T-helper 1 cell (primary cell): ENCODE results near the gene FHL5.
"Not testable (repeated sequence)": the region's sequence is repeated elsewhere in the genome, so short reads cannot be mapped to it uniquely, and the experiment has no call there.

Experiments used
- DNase-seq, 5 donors: peaks; one replicate each; pipeline ENCODE4 v3.0.0-alpha.2; 2012 to 2020
- total RNA-seq, 4 donors: gene quantifications; one replicate each; lab custom pipeline; 2026; lab: John Stamatoyannopoulos, UW

FHL5 gene
- 0 reads per million in 4 donors for total RNA-seq

GRCh38 chr6:96562886-96563285, at the start of gene FHL5:
Gene FHL5, plus strand, starts transcription at chr6:96563128. Its CDS starts 40,486 bp downstream, at chr6:96603614.
- DNase-seq = no peak

GRCh38 chr6:96520171-96521115, 42.5 kb upstream of the FHL5 start:
- DNase-seq = peak in 1 of 5 donors; percentile 2

GRCh38 chr6:96521306-96521643, 41.7 kb upstream of the FHL5 start:
- DNase-seq = no peak

- peak; percentile 88 to 95 (median 92) for DNase-seq
Measured at GRCh38 chr6:96521644-96522464, 41.1 kb upstream of the FHL5 start, which contains the start of gene UFL1. Gene UFL1, plus strand, starts transcription at chr6:96521806. Its CDS starts 68 bp downstream, at chr6:96521874.

- peak in 1 of 5 donors; percentile 51 for DNase-seq
Measured at GRCh38 chr6:96522465-96523009, 40.4 kb upstream of the FHL5 start.

- no peak for DNase-seq
Measured at GRCh38 chr6:96528193-96528592, 34.7 kb upstream of the FHL5 start.

- no peak for DNase-seq
Measured at GRCh38 chr6:96532399-96532798, 30.5 kb upstream of the FHL5 start.

GRCh38 chr6:96537726-96538125, 25.2 kb upstream of the FHL5 start:
- DNase-seq = no peak

GRCh38 chr6:96542702-96543101, 20.2 kb upstream of the FHL5 start:
- DNase-seq = no peak

- DNase-seq = no peak
Measured at GRCh38 chr6:96545882-96546281, 17.0 kb upstream of the FHL5 start.

- DNase-seq = no peak
Measured at GRCh38 chr6:96547654-96548053, 15.3 kb upstream of the FHL5 start.

GRCh38 chr6:96554558-96554957, 8.4 kb upstream of the FHL5 start:
- no peak for DNase-seq

- not testable (repeated sequence) for DNase-seq
Measured at GRCh38 chr6:96559740-96560139, 3.2 kb upstream of the FHL5 start.

- no peak for DNase-seq
Measured at GRCh38 chr6:96563853-96564252, 925 bp downstream of the FHL5 start.

GRCh38 chr6:96570053-96570452, 7.1 kb downstream of the FHL5 start:
- DNase-seq = no peak

GRCh38 chr6:96571551-96571950, 8.6 kb downstream of the FHL5 start:
- DNase-seq = no peak

GRCh38 chr6:96575359-96575758, 12.4 kb downstream of the FHL5 start:
- DNase-seq = no peak

GRCh38 chr6:96576221-96576620, 13.3 kb downstream of the FHL5 start:
- DNase-seq = no peak

- no peak for DNase-seq
Measured at GRCh38 chr6:96582021-96582420, 19.1 kb downstream of the FHL5 start.

GRCh38 chr6:96582436-96582835, 19.5 kb downstream of the FHL5 start:
- no peak for DNase-seq

GRCh38 chr6:96604420-96604819, 41.5 kb downstream of the FHL5 start:
- DNase-seq = no peak

GRCh38 chr6:96608074-96608473, 45.1 kb downstream of the FHL5 start:
- no peak for DNase-seq

GRCh38 chr6:96610019-96610418, 47.1 kb downstream of the FHL5 start:
- no peak for DNase-seq
